ENCODE data around the gene PHF1. TPM values are rescaled to one million over a fixed set of nuclear protein-coding genes. Genes with fewer than 3 reads are reported as not detected.
A peak's percentile ranks its signal among the peaks of the same experiment; 100 is the strongest.

The PHF1 gene
- total RNA-seq, 1 experiment from 2014 or later, result 67.3 TPM

GRCh38 chr6:33453393-33454008 lies 42.7 kb downstream of the PHF1 start:
- DNase-seq (ENCODE audit: low read depth), result peak; percentile 28

GRCh38 chr6:33454009-33454946 lies 43.5 kb downstream of the PHF1 start, which contains the start of gene ZBTB9:
ZBTB9 (plus strand) TSS chr6:33454576; CDS start chr6:33455101, 525 bp downstream.
- DNase-seq (ENCODE audit: low read depth), result peak; percentile 97

DNA sequence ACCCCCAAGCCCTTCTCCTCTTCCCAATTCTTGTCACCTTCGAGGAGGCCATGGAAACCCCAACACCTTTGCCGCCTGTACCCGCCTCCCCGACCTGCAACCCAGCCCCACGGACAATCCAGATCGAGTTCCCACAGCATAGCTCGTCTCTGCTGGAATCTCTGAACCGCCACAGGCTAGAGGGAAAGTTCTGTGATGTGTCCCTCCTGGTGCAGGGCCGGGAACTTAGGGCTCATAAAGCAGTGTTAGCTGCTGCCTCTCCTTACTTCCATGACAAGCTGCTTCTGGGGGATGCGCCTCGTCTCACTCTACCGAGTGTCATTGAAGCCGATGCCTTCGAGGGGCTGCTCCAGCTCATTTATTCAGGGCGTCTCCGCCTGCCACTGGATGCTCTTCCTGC lies 44.2 kb downstream of the PHF1 start:
- DNase-seq (ENCODE audit: low read depth), result no peak

DNA sequence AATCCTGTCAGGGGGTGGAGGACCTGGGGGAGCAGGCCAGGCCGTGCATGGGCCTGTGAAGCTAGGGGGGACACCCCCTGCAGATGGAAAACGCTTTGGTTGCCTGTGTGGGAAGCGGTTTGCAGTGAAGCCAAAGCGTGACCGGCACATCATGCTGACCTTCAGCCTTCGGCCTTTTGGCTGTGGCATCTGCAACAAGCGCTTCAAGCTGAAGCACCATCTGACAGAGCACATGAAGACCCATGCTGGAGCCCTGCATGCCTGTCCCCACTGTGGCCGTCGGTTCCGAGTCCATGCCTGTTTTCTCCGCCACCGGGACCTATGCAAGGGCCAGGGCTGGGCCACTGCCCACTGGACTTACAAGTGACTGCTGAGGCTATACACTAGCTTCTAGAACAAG lies 45.3 kb downstream of the PHF1 start:
- DNase-seq (ENCODE audit: low read depth), result no peak

DNA sequence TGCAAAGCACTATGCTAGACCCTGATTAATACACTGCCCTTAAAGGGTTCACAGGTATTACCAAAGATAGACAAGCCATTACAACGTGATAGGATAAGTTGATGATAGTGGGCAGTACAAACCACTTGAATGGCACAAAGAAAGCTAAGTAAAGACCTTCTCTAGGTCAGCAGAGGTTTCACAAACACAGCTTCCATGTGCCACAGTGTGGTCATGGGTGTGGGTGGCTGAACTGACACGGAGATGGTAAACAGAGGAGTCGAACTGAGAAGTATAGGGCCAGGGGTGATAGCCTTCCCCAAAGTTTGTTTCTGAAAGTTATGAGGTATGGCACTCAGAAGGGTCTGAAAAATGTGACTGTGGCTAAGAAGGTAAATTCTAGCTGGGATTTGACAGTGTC lies 47.9 kb downstream of the PHF1 start:
- no peak for DNase-seq (ENCODE audit: low read depth)

- no peak for DNase-seq (ENCODE audit: low read depth)
Measured at GRCh38 chr6:33459226-33459625, 48.4 kb downstream of the PHF1 start.

Other genes with a start within 250 kb of the PHF1 start
- gene COL11A2, start 218.5 kb upstream of the PHF1 start, total RNA-seq (2014; rRNA removed; shearing (Covaris generic)), result 0.02 TPM in 1 of 2 replicates, not detected in the other
- gene RXRB, start 210.3 kb upstream of the PHF1 start, total RNA-seq (2014; rRNA removed; shearing (Covaris generic)), result 18.4 and 28.7 TPM in 2 replicates
- gene SLC39A7, start 210.1 kb upstream of the PHF1 start, total RNA-seq (2014; rRNA removed; shearing (Covaris generic)), result 140 and 234 TPM in 2 replicates
- 0.32 TPM in 1 of 2 replicates, not detected in the other for gene HSD17B8, start 206.4 kb upstream of the PHF1 start, total RNA-seq (2014; rRNA removed; shearing (Covaris generic))
- gene RING1, start 202.5 kb upstream of the PHF1 start, total RNA-seq (2014; rRNA removed; shearing (Covaris generic)), result 44.2 and 48.5 TPM in 2 replicates
- 37.5 and 45.3 TPM in 2 replicates for gene VPS52, start 139.1 kb upstream of the PHF1 start, total RNA-seq (2014; rRNA removed; shearing (Covaris generic))
- 2,277 and 2,867 TPM in 2 replicates for gene RPS18, start 138.9 kb upstream of the PHF1 start, total RNA-seq (2014; rRNA removed; shearing (Covaris generic))
- gene B3GALT4, start 133.9 kb upstream of the PHF1 start, total RNA-seq (2014; rRNA removed; shearing (Covaris generic)), result not detected in 2 replicates
- gene WDR46, start 121.8 kb upstream of the PHF1 start, total RNA-seq (2014; rRNA removed; shearing (Covaris generic)), result 151 and 184 TPM in 2 replicates
- gene PFDN6, start 121.4 kb upstream of the PHF1 start, total RNA-seq (2014; rRNA removed; shearing (Covaris generic)), result 123 and 136 TPM in 2 replicates
- 29.9 and 54.6 TPM in 2 replicates for gene RGL2, start 112.1 kb upstream of the PHF1 start, total RNA-seq (2014; rRNA removed; shearing (Covaris generic))
- 162 and 258 TPM in 2 replicates for gene TAPBP, start 96.9 kb upstream of the PHF1 start, total RNA-seq (2014; rRNA removed; shearing (Covaris generic))
- 13.8 and 18.0 TPM in 2 replicates for gene ZBTB22, start 93.3 kb upstream of the PHF1 start, total RNA-seq (2014; rRNA removed; shearing (Covaris generic))
- 95.5 and 107 TPM in 2 replicates for gene DAXX, start 88.1 kb upstream of the PHF1 start, total RNA-seq (2014; rRNA removed; shearing (Covaris generic))
- 130 and 159 TPM in 2 replicates for gene KIFC1, start 19.2 kb upstream of the PHF1 start, total RNA-seq (2014; rRNA removed; shearing (Covaris generic))
- 610 and 623 TPM in 2 replicates for gene CUTA, start 7.1 kb downstream of the PHF1 start, total RNA-seq (2014; rRNA removed; shearing (Covaris generic))
- 2.5 and 5.7 TPM in 2 replicates for gene SYNGAP1, start 9.1 kb downstream of the PHF1 start, total RNA-seq (2014; rRNA removed; shearing (Covaris generic))
- 6.6 and 9.8 TPM in 2 replicates for gene ZBTB9, start 43.6 kb downstream of the PHF1 start, total RNA-seq (2014; rRNA removed; shearing (Covaris generic))
- 34.0 and 43.7 TPM in 2 replicates for gene BAK1, start 169.3 kb downstream of the PHF1 start, total RNA-seq (2014; rRNA removed; shearing (Covaris generic))
- gene ITPR3, start 210.3 kb downstream of the PHF1 start, total RNA-seq (2014; rRNA removed; shearing (Covaris generic)), result 21.9 and 40.3 TPM in 2 replicates

Data from M059J (cell line).